BJ (cell line): Measurements from ENCODE around the gene KCNAB3. TPM values are rescaled to one million over a fixed set of nuclear protein-coding genes. Genes with fewer than 3 reads are reported as not detected.

Source experiments
- CTCF ChIA-PET: fragments of 350-600 bp; formaldehyde crosslinking; extraction: SDS; loops from one replicate; lab custom pipeline; 2021; ENCODE audit warnings: antibody characterized with exemption, inconsistent platforms; lab: Yijun Ruan, JAX
- POLR2A ChIA-PET: fragments of 300-600 bp; sonication (Branson Sonifier 250); formaldehyde crosslinking; extraction: SDS; loops from one replicate; lab custom pipeline; 2021; ENCODE audit warnings: antibody characterized with exemption; lab: Charles Lee
- DNase-seq: peaks from one replicate; pipeline ENCODE4 v3.0.0-alpha.2; 2011; ENCODE audit warnings: low read depth
- H3K27me3 ChIP-seq: 2 replicates; pipeline ENCODE4 v1.6.0; 2011; ENCODE audit warnings: low read length; ENCODE audit not compliant: control insufficient read depth, insufficient read depth
- H3K36me3 ChIP-seq: 2 replicates; pipeline ENCODE4 v1.5.1; 2011; ENCODE audit warnings: low read length; ENCODE audit not compliant: control insufficient read depth, insufficient read depth
- H3K4me3 ChIP-seq: 2 replicates; pipeline ENCODE4 v1.5.1; 2011; ENCODE audit warnings: low read depth, mild to moderate bottlenecking, control low read depth, low read length
- polyA plus RNA-seq: library from polyadenylated mRNA; depleted of rRNA; stranded (reverse); fragments of >200 nt; gene quantifications from 2 replicates; pipeline ENCODE4 v1.2.3, GENCODE V29; 2011
- TF ChIP-seq, protein P1 (sequence below): IDR thresholded peaks from 2 replicates; pipeline ENCODE4 v1.5.1; 2011; ENCODE audit warnings: low read depth, mild to moderate bottlenecking, control low read depth, inconsistent platforms, low read length, moderate library complexity; ENCODE audit not compliant: insufficient read depth

KCNAB3 gene
- polyA plus RNA-seq, 1 experiment, result 1.9 TPM

DNA sequence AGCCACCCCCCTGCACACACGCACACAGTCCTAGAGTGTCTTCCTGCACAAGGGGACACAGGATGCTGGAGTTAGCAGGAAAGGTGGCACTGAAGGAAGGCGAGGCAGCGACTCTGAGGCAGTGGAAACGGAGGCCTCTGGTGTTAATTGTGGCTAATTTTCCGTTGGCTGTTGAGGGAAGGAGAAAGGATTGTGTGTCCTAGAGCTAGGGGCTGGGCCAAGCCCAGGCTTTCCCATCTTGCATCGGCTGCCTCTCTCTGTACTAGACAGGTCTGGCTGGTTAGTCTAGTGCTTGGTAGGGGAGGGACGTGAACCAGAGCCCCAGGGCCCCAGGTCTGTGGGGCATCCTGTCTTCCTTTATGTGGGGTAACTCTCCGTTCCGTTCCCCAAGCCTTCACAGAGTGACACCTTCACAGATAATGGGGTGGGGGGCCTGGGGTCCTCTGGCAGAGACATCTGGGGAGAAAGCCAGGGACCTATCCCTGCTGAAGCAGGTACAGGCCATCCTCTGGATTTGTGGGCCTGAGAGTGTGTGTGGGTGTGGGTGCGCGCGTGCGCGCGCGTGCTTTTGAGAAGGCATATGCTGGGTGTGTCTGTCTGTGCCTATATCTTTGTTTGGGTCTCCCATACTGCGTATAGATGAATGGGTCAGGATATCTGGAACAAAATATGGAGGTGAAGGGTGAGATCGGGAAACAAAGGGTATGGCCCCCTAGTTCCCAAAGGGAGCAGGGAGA is 41.3 kb downstream of the KCNAB3 start, which contains the start of gene CHD3:
Gene CHD3, plus strand, starts transcription at position 606 of the 737 bp plus-strand sequence. CDS start 212 bp downstream, outside the sequence.
- Histone ChIP-seq H3K36me3 (peaks cover 16% of the 10 kb centered on the region), H3K27me3 (no peaks in the 10 kb centered on the region), H3K4me3 (peak within 1 kb of the TSS; percentile 50)
- ChIA-PET CTCF (interaction anchor here (0.8 to 2.7 kb wide), 7 partner anchors 10 to 271 kb away, joined by 3 to 9 read pairs (median 4); partner anchors contain the start of gene RNF227), POLR2A (no interaction called here)
- DNase-seq, result no peak
- TF ChIP-seq, protein P1, sequence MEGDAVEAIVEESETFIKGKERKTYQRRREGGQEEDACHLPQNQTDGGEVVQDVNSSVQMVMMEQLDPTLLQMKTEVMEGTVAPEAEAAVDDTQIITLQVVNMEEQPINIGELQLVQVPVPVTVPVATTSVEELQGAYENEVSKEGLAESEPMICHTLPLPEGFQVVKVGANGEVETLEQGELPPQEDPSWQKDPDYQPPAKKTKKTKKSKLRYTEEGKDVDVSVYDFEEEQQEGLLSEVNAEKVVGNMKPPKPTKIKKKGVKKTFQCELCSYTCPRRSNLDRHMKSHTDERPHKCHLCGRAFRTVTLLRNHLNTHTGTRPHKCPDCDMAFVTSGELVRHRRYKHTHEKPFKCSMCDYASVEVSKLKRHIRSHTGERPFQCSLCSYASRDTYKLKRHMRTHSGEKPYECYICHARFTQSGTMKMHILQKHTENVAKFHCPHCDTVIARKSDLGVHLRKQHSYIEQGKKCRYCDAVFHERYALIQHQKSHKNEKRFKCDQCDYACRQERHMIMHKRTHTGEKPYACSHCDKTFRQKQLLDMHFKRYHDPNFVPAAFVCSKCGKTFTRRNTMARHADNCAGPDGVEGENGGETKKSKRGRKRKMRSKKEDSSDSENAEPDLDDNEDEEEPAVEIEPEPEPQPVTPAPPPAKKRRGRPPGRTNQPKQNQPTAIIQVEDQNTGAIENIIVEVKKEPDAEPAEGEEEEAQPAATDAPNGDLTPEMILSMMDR, result no peak

DNA sequence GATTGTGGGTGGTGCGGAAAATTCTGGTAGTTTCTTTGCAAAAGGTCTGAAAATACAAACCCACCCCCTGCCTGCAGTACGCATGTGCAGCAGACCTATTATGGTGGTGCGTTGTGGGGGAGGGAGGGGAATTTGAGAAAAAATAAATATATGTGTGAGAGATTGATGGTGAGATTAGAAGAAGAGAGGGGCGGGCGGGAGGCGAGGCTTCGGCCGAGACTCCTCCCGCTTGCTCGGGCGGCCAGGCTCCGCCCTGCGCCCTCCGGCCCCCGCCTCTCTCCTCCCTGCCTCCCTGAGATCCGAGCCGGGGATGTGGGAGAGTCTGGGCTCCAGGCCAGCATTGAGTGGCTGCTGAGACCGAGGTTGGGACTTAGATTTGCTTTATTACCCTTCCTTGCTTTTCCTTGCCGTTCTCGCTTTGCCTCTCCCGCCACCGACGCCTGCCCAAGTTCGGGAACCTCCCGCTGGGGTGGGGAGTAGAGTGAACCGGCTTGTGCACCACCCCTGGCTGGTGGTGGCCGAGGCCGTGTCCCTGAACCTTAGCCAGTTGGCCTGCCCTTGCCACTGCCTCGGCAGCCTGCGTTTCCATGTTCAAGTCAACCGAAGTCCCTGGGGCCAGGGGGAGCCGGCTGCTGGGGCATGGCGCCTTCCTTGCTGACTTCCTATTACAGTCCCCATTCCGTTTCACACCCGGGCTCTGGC is 42.0 kb downstream of the KCNAB3 start:
- DNase-seq, result peak; percentile 88
- ChIA-PET CTCF (interaction anchor here (2.7 kb wide), 1 partner anchor 102 kb away, joined by 9 read pairs; no protein-coding TSS in a partner anchor), POLR2A (no interaction called here)
- no peaks in the 10 kb centered on the region for H3K27me3 ChIP-seq
- TF ChIP-seq, protein P1, result no peak
- H3K4me3 ChIP-seq, result peak overlapping the region; percentile 74
- peaks cover 14% of the 10 kb centered on the region for H3K36me3 ChIP-seq

- Histone ChIP-seq H3K36me3 (peaks cover 14% of the 10 kb centered on the region), H3K4me3 (peak overlapping the region; percentile 74), H3K27me3 (no peaks in the 10 kb centered on the region)
- ChIA-PET CTCF (no interaction called here), POLR2A (no interaction called here)
- DNase-seq, result no peak
- TF ChIP-seq, protein P1, result 0 out of 2 replicates have a peak, but pooled peaks have one; percentile 6
Observed at GRCh38 chr17:7887038-7887481, 42.6 kb downstream of the KCNAB3 start.

DNA sequence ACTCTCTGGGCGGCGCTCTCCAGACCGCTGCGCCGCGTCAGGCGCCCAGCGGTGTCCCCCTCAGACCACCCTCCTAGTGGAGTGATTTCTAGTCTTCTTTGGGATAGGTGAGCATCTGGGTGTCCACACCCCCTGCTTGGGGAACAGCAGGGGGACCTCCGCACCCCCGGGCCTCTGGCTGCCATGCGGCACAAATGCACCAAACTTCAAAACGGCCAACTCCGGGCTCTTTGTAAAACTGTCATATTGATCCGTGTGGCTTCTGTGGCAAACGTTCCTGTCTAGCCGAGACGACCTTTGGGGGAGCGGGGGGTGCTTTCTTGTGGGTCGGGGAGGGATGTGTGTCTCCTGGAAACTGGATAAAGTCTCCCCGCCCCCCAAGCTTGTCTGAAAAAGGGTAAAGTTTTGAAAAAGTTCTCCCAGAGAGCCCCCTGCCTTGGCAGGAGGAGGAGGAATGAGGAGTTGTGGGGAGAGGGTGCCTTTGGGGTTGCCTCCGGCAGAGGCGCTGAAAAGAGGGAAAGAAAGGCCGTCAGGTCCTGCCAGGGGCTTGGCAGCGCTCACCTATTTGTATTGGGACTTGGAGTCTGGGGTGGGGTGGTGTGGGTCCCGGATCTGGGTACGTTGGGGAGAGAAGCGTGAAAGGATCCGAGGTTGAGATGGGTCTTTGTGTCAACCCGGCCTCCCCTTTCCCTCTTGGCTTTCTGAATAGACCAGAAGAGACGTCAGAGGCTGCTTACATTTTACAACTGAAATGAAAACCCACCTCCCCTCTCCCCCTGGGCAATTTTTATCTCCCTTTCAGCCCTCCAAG is 43.2 kb downstream of the KCNAB3 start:
- peak overlapping the region; percentile 74 for H3K4me3 ChIP-seq
- ChIA-PET CTCF (interaction anchor here (0.8 to 1.3 kb wide), 3 partner anchors 10 to 21 kb away, joined by 3 to 4 read pairs (median 3); no protein-coding TSS in a partner anchor), POLR2A (interaction anchor here (0.7 kb wide), 1 partner anchor 43 kb away, joined by 4 read pairs; no protein-coding TSS in a partner anchor)
- no peak for DNase-seq
- H3K27me3 ChIP-seq, result no peaks in the 10 kb centered on the region
- TF ChIP-seq, protein P1, result peak; percentile 24; the same call in 1 of the 2 replicates
- peaks cover 16% of the 10 kb centered on the region for H3K36me3 ChIP-seq
